K562 (cell line): ENCODE results near the gene PPP1CA. TPM values are rescaled to one million over a fixed set of nuclear protein-coding genes. Genes with fewer than 3 reads are reported as not detected.

Source experiments
- ARID1B ChIP-seq: fragments of 450-650 bp; IDR thresholded peaks from 2 replicates; pipeline ENCODE4 v1.6.1; 2016; ENCODE audit warnings: antibody characterized with exemption, mild to moderate bottlenecking, inconsistent platforms
- CC2D1A ChIP-seq: fragments of 450-650 bp; IDR thresholded peaks from 2 replicates; pipeline ENCODE4 v1.6.1; 2017; ENCODE audit warnings: mild to moderate bottlenecking
- COPS2 ChIP-seq: fragments of 450-650 bp; conservative IDR thresholded peaks from 2 replicates; pipeline ENCODE4 v1.6.1; 2016; ENCODE audit warnings: mild to moderate bottlenecking, moderate library complexity
- CREB3 ChIP-seq: fragments of 450-650 bp; conservative IDR thresholded peaks from 2 replicates; pipeline ENCODE4 v1.6.1; 2016; ENCODE audit warnings: missing genetic modification characterization, low read depth, mild to moderate bottlenecking, missing compliant biosample characterization, moderate library complexity
- CREM ChIP-seq: IDR thresholded peaks from 2 replicates; pipeline ENCODE4 v1.6.1; 2014; ENCODE audit warnings: antibody characterized with exemption, low read depth
- CXXC5 ChIP-seq: fragments of 250-450 bp; sonication (Bioruptor Pico); IDR thresholded peaks from 2 replicates; pipeline ENCODE4 v1.8.0; 2022; ENCODE audit warnings: inconsistent platforms, mild to moderate bottlenecking, moderate library complexity
- DEAF1 ChIP-seq: fragments of 450-650 bp; formaldehyde crosslinking; IDR thresholded peaks from 2 replicates; pipeline ENCODE4 v1.4.0; 2020; ENCODE audit warnings: mild to moderate bottlenecking, moderate library complexity
- EP400 ChIP-seq: fragments of 450-650 bp; IDR thresholded peaks from 2 replicates; pipeline ENCODE4 v1.6.1; 2017; ENCODE audit warnings: antibody characterized with exemption, mild to moderate bottlenecking, moderate library complexity
- FOSL1 ChIP-seq: fragments of 200-800 bp; sonication (Bioruptor generic); conservative IDR thresholded peaks from 2 replicates; pipeline ENCODE4 v1.6.1; 2016; ENCODE audit warnings: missing genetic modification characterization, missing compliant biosample characterization
- KLF16 ChIP-seq: IDR thresholded peaks from 2 replicates; pipeline ENCODE4 v1.6.1; 2016; ENCODE audit warnings: antibody characterized with exemption
- MAZ ChIP-seq, 2 experiments: fragments of 450-650 bp in 1 of 2; sonication (generic) in 1 of 2; formaldehyde crosslinking; IDR thresholded peaks in 1 of 2; conservative IDR thresholded peaks in 1 of 2; 2 replicates each; pipeline versions ENCODE4 v1.4.0 to v1.5.0; 2020; ENCODE audit warnings: mild to moderate bottlenecking in 1 of 2, missing genetic modification reagents in 1 of 2
- NFE2 ChIP-seq: IDR thresholded peaks from 2 replicates; pipeline ENCODE4 v1.6.1; 2014; ENCODE audit warnings: antibody characterized with exemption, low read depth
- RB1 ChIP-seq: fragments of 450-650 bp; IDR thresholded peaks from 2 replicates; pipeline ENCODE4 v1.6.1; 2017; ENCODE audit warnings: low read depth, mild to moderate bottlenecking
- RBM39 ChIP-seq: fragments of 200-400 bp; formaldehyde crosslinking; optimal IDR thresholded peaks from 2 replicates; pipeline ENCODE3; 2018; ENCODE audit warnings: low read depth, low read length
- SMC3 ChIP-seq: conservative IDR thresholded peaks from 2 replicates; pipeline ENCODE4 v1.6.1; 2011; ENCODE audit warnings: low read depth, low read length, improper control_type of control experiment; ENCODE audit not compliant: insufficient read depth
- STAG1 ChIP-seq: sonication (generic); formaldehyde crosslinking; IDR thresholded peaks from 2 replicates; pipeline ENCODE4 v1.5.0; 2020; ENCODE audit warnings: missing genetic modification reagents, borderline replicate concordance
- ZFX ChIP-seq: sonication (generic); formaldehyde crosslinking; IDR thresholded peaks from 2 replicates; pipeline ENCODE4 v1.8.0; 2022; ENCODE audit warnings: mild to moderate bottlenecking, missing genetic modification reagents, moderate library complexity
- ZNF384 ChIP-seq: IDR thresholded peaks from 2 replicates; pipeline ENCODE4 v1.6.1; 2012; ENCODE audit warnings: low read depth, low read length, improper control_type of control experiment
- ZNF76 ChIP-seq: fragments of 250-450 bp; sonication (Bioruptor Pico); IDR thresholded peaks from 2 replicates; pipeline ENCODE4 v1.4.0; 2020; ENCODE audit warnings: mild to moderate bottlenecking, moderate library complexity, borderline replicate concordance
- polyA plus RNA-seq, 8 experiments: library from polyadenylated mRNA; depleted of rRNA in 4 of 8; stranded (reverse) in 5 of 8; unstranded in 3 of 8; fragments of >200 nt; fragmentation: Nextera tagmentation in 2 of 8; fragmentation: Illumina TruSeq in 1 of 8; extraction: Ambion mirVana in 2 of 8; extraction: Trizol in 1 of 8; gene quantifications; 2 replicates each; pipeline versions ENCODE4 v1.2.1 to v1.2.3, GENCODE V29; 2011 to 2014; ENCODE audit warnings: inconsistent platforms in 1 of 8, missing spikeins in 1 of 8
- total RNA-seq, 7 experiments: library from RNA; depleted of rRNA in 6 of 7; stranded (reverse); fragments of >200 nt in 6 of 7; fragmentation: Illumina TruSeq in 2 of 7; extraction: Trizol in 2 of 7; gene quantifications; 2 replicates each; pipeline versions ENCODE4 v1.2.1 to v1.2.3, GENCODE V29; 2011 to 2021; ENCODE audit warnings: low replicate concordance in 1 of 7

Gene PPP1CA
- total and polyA plus RNA-seq, 9 of the 15 experiments (the other 6 are each of a cell fraction or from before 2014, with no cell fraction given) = 18.2 to 242 (median 188) TPM

GRCh38 chr11:67382276-67383136 is 19.2 kb downstream of the PPP1CA start (continued):
- TF ChIP-seq MAZ (CRISPR knock-in tag; conservative IDR thresholded peaks at IDR 0.05 in 1 of 2, IDR thresholded peaks at IDR 0.05 in 1 of 2) (peak; percentile 67 to 92; a peak in 3 of 4 replicates), ARID1B (peak; percentile 41; the same call in 1 of the 2 replicates), CREM (no peak), ZNF76 (CRISPR knock-in tag) (no peak), FOSL1 (tag) (0 out of 2 replicates have a peak, but pooled peaks have one; percentile 23), COPS2 (no peak), CC2D1A (peak; percentile 95), DEAF1 (peak; percentile 97), EP400 (0 out of 2 replicates have a peak, but pooled peaks have one; percentile 26), KLF16 (0 out of 2 replicates have a peak, but pooled peaks have one; percentile 26), CREB3 (no peak), NFE2 (peak; percentile 5; the same call in 1 of the 2 replicates), RBM39 (peak; percentile 51), CXXC5 (CRISPR knock-in tag) (0 out of 2 replicates have a peak, but pooled peaks have one; percentile 7), ZNF384 (0 out of 2 replicates have a peak, but pooled peaks have one; percentile 9), ZFX (CRISPR knock-in tag) (peak; percentile 48; the same call in 1 of the 2 replicates), STAG1 (peak; percentile 90; the same call in 1 of the 2 replicates), RB1 (peak; percentile 42; the same call in 1 of the 2 replicates), SMC3 (peak; percentile 99)
